K562 (cell line): ENCODE measurements around the gene SIGLEC9. TPM values are rescaled to one million over a fixed set of nuclear protein-coding genes. Genes with fewer than 3 reads are reported as not detected.
A peak's percentile ranks its signal among the peaks of the same experiment; 100 is the strongest.

ENCODE experiments used
- COPS2 ChIP-seq: fragments of 450-650 bp; conservative IDR thresholded peaks from 2 replicates; pipeline ENCODE4 v1.6.1; 2016; ENCODE audit warnings: mild to moderate bottlenecking, moderate library complexity
- E2F5 ChIP-seq: sonication (generic); formaldehyde crosslinking; IDR thresholded peaks from 2 replicates; pipeline ENCODE4 v1.8.0; 2022; ENCODE audit warnings: mild to moderate bottlenecking, missing genetic modification reagents
- ETV6 ChIP-seq, 3 experiments: fragments of 150-350 bp in 1 of 3; sonication (generic) in 1 of 3; formaldehyde crosslinking in 1 of 3; IDR thresholded peaks; 2 replicates each; pipeline versions ENCODE4 v1.6.1 to v1.8.0; 2014 to 2022; ENCODE audit warnings: borderline replicate concordance in 2 of 3, low read depth in 2 of 3, antibody characterized with exemption in 1 of 3, low read length in 1 of 3, mild to moderate bottlenecking in 1 of 3, missing genetic modification reagents in 1 of 3
- FOXP1 ChIP-seq: sonication (generic); formaldehyde crosslinking; IDR thresholded peaks from 2 replicates; pipeline ENCODE4 v1.8.0; 2022; ENCODE audit warnings: mild to moderate bottlenecking, missing genetic modification reagents
- KDM2B ChIP-seq: fragments of 250-450 bp; sonication (Bioruptor Pico); IDR thresholded peaks from 2 replicates; pipeline ENCODE4 v1.8.0; 2021; ENCODE audit warnings: mild to moderate bottlenecking, moderate library complexity
- MAFF ChIP-seq: IDR thresholded peaks from 2 replicates; pipeline ENCODE4 v1.6.1; 2012; ENCODE audit warnings: low read length, improper control_type of control experiment
- MAZ ChIP-seq, 2 experiments: fragments of 450-650 bp in 1 of 2; sonication (generic) in 1 of 2; formaldehyde crosslinking; IDR thresholded peaks in 1 of 2; conservative IDR thresholded peaks in 1 of 2; 2 replicates each; pipeline versions ENCODE4 v1.4.0 to v1.5.0; 2020; ENCODE audit warnings: mild to moderate bottlenecking in 1 of 2, missing genetic modification reagents in 1 of 2
- PBX2 ChIP-seq, 2 experiments: IDR thresholded peaks in 1 of 2; conservative IDR thresholded peaks in 1 of 2; 2 replicates each; pipeline ENCODE4 v1.6.1; 2016; ENCODE audit warnings: low read depth in 2 of 2, mild to moderate bottlenecking in 1 of 2, missing compliant biosample characterization in 1 of 2, missing genetic modification characterization in 1 of 2, moderate library complexity in 1 of 2
- POLR2AphosphoS2 ChIP-seq: IDR thresholded peaks from 2 replicates; pipeline ENCODE4 v1.6.1; 2012; ENCODE audit warnings: low read length, improper control_type of control experiment
- POLR2G ChIP-seq: fragments of 200-400 bp; formaldehyde crosslinking; IDR thresholded peaks from 2 replicates; pipeline ENCODE4 v1.6.1; 2017; ENCODE audit warnings: low read depth, mild to moderate bottlenecking, antibody characterized with exemption, low read length, moderate library complexity
- RBM25 ChIP-seq: fragments of 200-400 bp; formaldehyde crosslinking; IDR thresholded peaks from 2 replicates; pipeline ENCODE4 v1.6.1; 2018; ENCODE audit warnings: low read length, low read depth, moderate library complexity; ENCODE audit not compliant: severe bottlenecking
- RREB1 ChIP-seq: fragments of 250-450 bp; sonication (Bioruptor Pico); IDR thresholded peaks from 2 replicates; pipeline ENCODE4 v1.4.0; 2020
- SOX6 ChIP-seq: fragments of 450-650 bp; IDR thresholded peaks from 2 replicates; pipeline ENCODE4 v1.6.1; 2014; ENCODE audit warnings: mild to moderate bottlenecking
- TAF15 ChIP-seq: fragments of 200-400 bp; formaldehyde crosslinking; IDR thresholded peaks from 2 replicates; pipeline ENCODE4 v1.6.1; 2017; ENCODE audit warnings: mild to moderate bottlenecking, low read depth, low read length, moderate library complexity
- polyA plus RNA-seq, 8 experiments: library from polyadenylated mRNA; depleted of rRNA in 4 of 8; stranded (reverse) in 5 of 8; unstranded in 3 of 8; fragments of >200 nt; fragmentation: Nextera tagmentation in 2 of 8; fragmentation: Illumina TruSeq in 1 of 8; extraction: Ambion mirVana in 2 of 8; extraction: Trizol in 1 of 8; gene quantifications; 2 replicates each; pipeline versions ENCODE4 v1.2.1 to v1.2.3, GENCODE V29; 2011 to 2014; ENCODE audit warnings: inconsistent platforms in 1 of 8, missing spikeins in 1 of 8
- total RNA-seq, 7 experiments: library from RNA; depleted of rRNA in 6 of 7; stranded (reverse); fragments of >200 nt in 6 of 7; fragmentation: Illumina TruSeq in 2 of 7; extraction: Trizol in 2 of 7; gene quantifications; 2 replicates each; pipeline versions ENCODE4 v1.2.1 to v1.2.3, GENCODE V29; 2011 to 2021; ENCODE audit warnings: low replicate concordance in 1 of 7

Gene SIGLEC9
- total and polyA plus RNA-seq, 9 of the 15 experiments (the other 6 are each of a cell fraction or from before 2014, with no cell fraction given) = 0.09 to 0.34 (median 0.22) TPM; not detected in 4

DNA sequence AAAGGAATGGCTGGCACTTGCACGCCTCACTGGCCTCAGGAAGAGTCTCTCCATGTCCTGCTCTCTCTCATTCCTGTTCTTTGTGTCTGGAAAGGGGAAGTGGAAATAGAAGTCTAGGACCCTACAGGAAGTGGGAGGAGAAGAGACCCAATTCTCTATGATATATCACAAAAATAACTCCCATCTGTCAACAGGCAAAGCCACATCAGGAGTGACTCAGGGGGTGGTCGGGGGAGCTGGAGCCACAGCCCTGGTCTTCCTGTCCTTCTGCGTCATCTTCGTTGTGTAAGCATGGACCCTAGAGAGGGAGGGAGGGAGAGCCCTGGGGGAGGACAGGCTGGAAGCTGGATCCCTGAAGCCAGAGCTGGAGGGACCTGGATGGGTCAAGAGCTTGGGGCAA lies 3.0 kb downstream of the SIGLEC9 start (continued):
- TF ChIP-seq SOX6 = no peak
- TF ChIP-seq RBM25 = no peak
- TF ChIP-seq TAF15 = no peak
- no peak for TF ChIP-seq E2F5 (CRISPR knock-in tag)
- TF ChIP-seq ETV6 (IDR thresholded peaks at IDR 0.05; ENCODE audit: borderline replicate concordance in 1 of 2, low read depth in 2 of 2, low read length in 1 of 2) = peak; percentile 80 to 95; a peak in 3 of 4 replicates
- no peak for TF ChIP-seq ETV6 (CRISPR knock-in tag; IDR thresholded peaks at IDR 0.05; ENCODE audit: borderline replicate concordance)
- TF ChIP-seq MAFF = no peak
- TF ChIP-seq MAZ (CRISPR knock-in tag; conservative IDR thresholded peaks at IDR 0.05 in 1 of 2, IDR thresholded peaks at IDR 0.05 in 1 of 2) = peak in 1 of 2 experiments; percentile 58; a peak in 1 of 4 replicates
- TF ChIP-seq COPS2 = no peak
- no peak for TF ChIP-seq POLR2AphosphoS2
- TF ChIP-seq KDM2B (CRISPR knock-in tag) = no peak
- no peak for TF ChIP-seq PBX2 (CRISPR knock-in tag; IDR thresholded peaks at IDR 0.05; ENCODE audit: low read depth)
- TF ChIP-seq PBX2 (tag; conservative IDR thresholded peaks at IDR 0.05; ENCODE audit: low read depth) = peak; percentile 74
- no peak for TF ChIP-seq FOXP1
- no peak for TF ChIP-seq RREB1
- TF ChIP-seq POLR2G = no peak
